Measurements from ENCODE around the gene USP3.

The USP3 gene

GRCh38 chr15:63628123-63628822 is 123.9 kb downstream of the USP3 start:
- Mint-ChIP-seq H3K4me3 (no peak overlapping the region), H3K36me3 (peaks cover 100% of the 10 kb centered on the region), H3K27ac (no peak overlapping the region), H3K4me1 (no peaks in the 10 kb centered on the region), H3K9me3 (no peaks in the 10 kb centered on the region)
- no peak for ATAC-seq
- DNase-seq (ENCODE audit: low spot score in 2 of 2), result no peak

GRCh38 chr15:63630036-63630751 is 125.8 kb downstream of the USP3 start:
- Mint-ChIP-seq H3K27ac (peak overlapping the region; percentile 74), H3K4me1 (no peaks in the 10 kb centered on the region)
- no peak for ATAC-seq

GRCh38 chr15:63633312-63633711 is 128.9 kb downstream of the USP3 start:
- ATAC-seq (no peak), DNase-seq (ENCODE audit: low spot score in 2 of 2) (no peak)
- H3K9me3 Mint-ChIP-seq, result no peaks in the 10 kb centered on the region
- H3K36me3 Mint-ChIP-seq, result peaks cover 96% of the 10 kb centered on the region
- peaks cover 6% of the 10 kb centered on the region for H3K4me1 Mint-ChIP-seq
- H3K4me3 Mint-ChIP-seq, result no peak overlapping the region
- no peak overlapping the region for H3K27ac Mint-ChIP-seq

More at GRCh38 chr15:63630036-63630751, 125.8 kb downstream of the USP3 start:
- no peak for DNase-seq (ENCODE audit: low spot score in 2 of 2)
- Mint-ChIP-seq H3K4me3 (no peak overlapping the region), H3K36me3 (peaks cover 99% of the 10 kb centered on the region), H3K9me3 (no peaks in the 10 kb centered on the region)

GRCh38 chr15:63634154-63634553 is 129.8 kb downstream of the USP3 start:
- no peaks in the 10 kb centered on the region for H3K9me3 Mint-ChIP-seq
- H3K4me3 Mint-ChIP-seq, result no peak overlapping the region
- ATAC-seq, result no peak
- peaks cover 96% of the 10 kb centered on the region for H3K36me3 Mint-ChIP-seq
- peaks cover 6% of the 10 kb centered on the region for H3K4me1 Mint-ChIP-seq
- H3K27ac Mint-ChIP-seq, result no peak overlapping the region
- no peak for DNase-seq (ENCODE audit: low spot score in 2 of 2)

- ATAC-seq (peak; percentile 50), DNase-seq (ENCODE audit: low spot score in 2 of 2) (no peak)
- no peaks in the 10 kb centered on the region for H3K9me3 Mint-ChIP-seq
- H3K4me1 Mint-ChIP-seq, result peaks cover 6% of the 10 kb centered on the region
- H3K36me3 Mint-ChIP-seq, result peaks cover 95% of the 10 kb centered on the region
- H3K4me3 Mint-ChIP-seq, result no peak overlapping the region
- H3K27ac Mint-ChIP-seq, result no peak overlapping the region
Measured at GRCh38 chr15:63636518-63637061, 132.2 kb downstream of the USP3 start.

GRCh38 chr15:63638839-63639238 is 134.4 kb downstream of the USP3 start:
- ATAC-seq (peak; percentile 79), DNase-seq (ENCODE audit: low spot score in 2 of 2) (no peak)
- no peak overlapping the region for H3K4me3 Mint-ChIP-seq
- peak overlapping the region; percentile 17 for H3K27ac Mint-ChIP-seq
- peaks cover 6% of the 10 kb centered on the region for H3K4me1 Mint-ChIP-seq
- H3K9me3 Mint-ChIP-seq, result no peaks in the 10 kb centered on the region
- H3K36me3 Mint-ChIP-seq, result peaks cover 95% of the 10 kb centered on the region

GRCh38 chr15:63640146-63640545 is 135.8 kb downstream of the USP3 start:
- ATAC-seq (no peak), DNase-seq (ENCODE audit: low spot score in 2 of 2) (no peak)
- H3K9me3 Mint-ChIP-seq, result no peaks in the 10 kb centered on the region
- peaks cover 6% of the 10 kb centered on the region for H3K4me1 Mint-ChIP-seq
- H3K27ac Mint-ChIP-seq, result peak overlapping the region; percentile 63
- H3K36me3 Mint-ChIP-seq, result peaks cover 96% of the 10 kb centered on the region
- no peak overlapping the region for H3K4me3 Mint-ChIP-seq
